Astrocyte of the spinal cord (primary cell): ENCODE measurements around the gene UCP2.

ENCODE experiments used
- DNase-seq: peaks from one replicate; pipeline ENCODE4 v3.0.0; 2011; ENCODE audit warnings: low read depth, low spot score
- H3K4me3 ChIP-seq: 2 replicates; pipeline ENCODE4 v1.5.1; 2011; ENCODE audit warnings: low read depth, mild to moderate bottlenecking, low read length, moderate library complexity
- CTCF ChIP-seq: IDR thresholded peaks from 2 replicates; pipeline ENCODE4 v1.5.1; 2012; ENCODE audit warnings: low read depth, mild to moderate bottlenecking, low read length, inconsistent platforms
- in situ Hi-C: cut with HindIII; loops from 2 replicates; pipeline ENCODE4 v1.10.0; 2017; ENCODE audit warnings: low sequenced_read_pairs

UCP2 gene

GRCh38 chr11:74000307-74001133 is 17.9 kb upstream of the UCP2 start:
- H3K4me3 ChIP-seq: no peak overlapping the region
- TF ChIP-seq CTCF: no peak
- DNase-seq: no peak
- in situ Hi-C loops: no loop called here

DNA sequence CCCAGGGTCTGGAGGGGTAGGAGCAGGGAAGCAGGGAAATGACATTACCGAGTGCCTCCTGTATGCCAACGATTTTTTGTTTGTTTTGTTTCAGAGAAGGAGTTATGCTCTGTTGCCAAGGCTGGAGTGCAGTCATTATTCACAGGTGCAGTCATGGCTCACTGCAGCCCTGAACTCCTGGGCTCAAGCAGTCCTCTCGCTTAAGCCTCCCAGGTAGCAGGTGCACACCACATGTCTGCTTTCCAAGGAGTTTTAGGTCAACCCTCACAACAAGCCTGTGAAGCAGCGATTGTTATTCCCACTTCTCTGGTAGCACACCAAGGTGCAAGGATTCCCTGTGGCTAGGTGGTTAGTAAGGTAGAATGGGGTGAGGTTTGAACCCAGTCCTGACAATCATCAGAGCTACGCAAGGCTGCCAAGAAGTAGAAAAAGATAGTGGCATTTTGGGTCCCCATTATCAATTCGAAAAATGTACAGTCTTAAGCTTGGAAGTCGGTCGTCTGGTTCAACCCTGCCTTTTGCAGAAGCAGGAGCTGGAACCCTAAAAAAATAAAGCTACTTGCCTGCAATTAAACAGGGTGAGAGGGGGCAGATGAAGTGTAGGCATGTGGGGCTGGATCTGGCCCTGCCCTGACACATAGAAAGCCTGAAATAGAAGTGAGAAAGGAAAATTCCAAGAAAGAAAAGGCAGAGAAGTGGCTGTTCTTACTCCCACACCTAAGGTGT is 17.1 kb upstream of the UCP2 start:
- in situ Hi-C loops: no loop called here
- no peak for DNase-seq
- no peak for TF ChIP-seq CTCF
- no peak overlapping the region for H3K4me3 ChIP-seq

- no peak overlapping the region for H3K4me3 ChIP-seq
- no peak for TF ChIP-seq CTCF
- in situ Hi-C loops: no loop called here
- DNase-seq: no peak
These were observed 16.4 kb upstream of the UCP2 start for GRCh38 chr11:73998846-73999575.

DNA sequence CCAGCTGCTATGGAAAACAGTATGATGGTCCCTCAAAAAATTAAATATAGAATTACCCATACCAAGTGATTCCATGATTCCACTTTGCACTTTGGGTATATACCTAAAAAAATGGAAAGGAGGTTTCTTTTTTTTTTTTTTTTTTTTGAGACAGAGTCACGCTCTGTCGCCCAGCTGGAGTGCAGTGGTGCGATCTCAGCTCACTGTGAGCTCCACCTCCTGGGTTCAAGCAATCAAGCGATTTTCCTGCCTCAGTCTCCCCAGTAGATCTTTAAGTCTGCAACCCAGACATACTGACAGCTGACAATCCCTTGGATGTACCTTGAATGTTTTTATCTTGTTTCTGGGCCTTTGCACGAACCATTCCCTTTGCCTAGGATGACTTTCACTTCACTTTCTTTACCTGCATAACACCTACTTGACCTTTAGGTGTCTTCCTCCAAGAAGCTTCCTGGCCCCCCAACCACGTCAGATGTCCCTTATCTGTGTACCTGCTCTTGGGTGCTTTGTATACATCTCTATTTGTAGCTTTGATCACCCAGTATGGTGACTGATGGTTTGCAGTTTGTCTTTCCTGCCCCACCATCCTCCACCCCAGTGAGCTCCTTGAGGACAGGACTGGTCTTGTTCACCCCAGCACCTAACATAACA is 14.6 kb upstream of the UCP2 start:
- DNase-seq: no peak
- no peak overlapping the region for H3K4me3 ChIP-seq
- TF ChIP-seq CTCF: no peak
- in situ Hi-C loops: no loop called here

GRCh38 chr11:73996161-73996747 is 13.6 kb upstream of the UCP2 start:
- in situ Hi-C loops: no loop called here
- no peak for DNase-seq
- no peak overlapping the region for H3K4me3 ChIP-seq
- TF ChIP-seq CTCF: no peak

- in situ Hi-C loops: no loop called here
- TF ChIP-seq CTCF: no peak
- H3K4me3 ChIP-seq: no peak overlapping the region
- DNase-seq: no peak
These were observed 13.1 kb upstream of the UCP2 start for GRCh38 chr11:73995731-73996130.
